ENCODE measurements around the gene GALNT7. TPM values are rescaled to one million over a fixed set of nuclear protein-coding genes. Genes with fewer than 3 reads are reported as not detected.

GALNT7 gene
- total and polyA plus RNA-seq, 10 of the 15 experiments (the other 5 are each of a cell fraction or from before 2014, with no cell fraction given): 14.2 to 33.2 (median 28.9) TPM

DNA sequence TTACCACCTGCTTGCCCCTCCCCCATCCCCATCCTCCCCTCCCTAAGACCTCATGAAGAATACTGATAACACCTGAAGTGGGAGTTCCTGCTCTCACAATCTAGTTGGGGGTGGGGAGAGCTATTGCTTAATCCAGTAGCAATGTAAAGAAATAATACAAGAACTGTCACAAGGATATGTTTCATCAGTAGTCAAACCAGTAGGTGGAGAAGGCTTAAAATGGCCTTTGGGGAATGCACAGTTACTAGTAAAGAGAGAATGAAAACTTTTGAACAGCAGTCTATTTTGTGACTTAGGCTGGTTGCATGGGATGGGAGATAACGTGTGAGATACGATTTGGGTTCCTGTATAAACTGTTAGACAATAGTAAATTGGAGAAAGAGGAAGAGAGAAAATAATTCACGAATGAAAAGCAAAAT lies 6.0 kb downstream of the GALNT7 start:
- Histone ChIP-seq H3K27me3 (replicated peaks in 1 of 2; ENCODE audit: control insufficient read depth in 2 of 2, insufficient read depth in 2 of 2, low read length in 1 of 2) (no peaks in the 10 kb centered on the region), H3K79me2 (ENCODE audit: control insufficient read depth, insufficient read depth, low read length) (peaks cover 84% of the 10 kb centered on the region), H3K36me3 (ENCODE audit: control insufficient read depth in 2 of 2, insufficient read depth in 2 of 2, low read length in 1 of 2) (no peaks in the 10 kb centered on the region), H3K9me3 (replicated peaks; ENCODE audit: control insufficient read depth, insufficient read depth, low read length) (no peaks in the 10 kb centered on the region), H3K4me2 (ENCODE audit: control insufficient read depth, insufficient read depth) (no peak overlapping the region), H2AFZ (ENCODE audit: control insufficient read depth, low read depth, low read length) (no peak overlapping the region), H3K4me3 (no peak overlapping the region), H4K20me1 (ENCODE audit: control insufficient read depth, insufficient read depth) (no peaks in the 10 kb centered on the region), H3K9ac (ENCODE audit: control insufficient read depth, insufficient read depth, low read length) (no peak overlapping the region), H3K27ac (ENCODE audit: control insufficient read depth, insufficient read depth) (no peak overlapping the region), H3K4me1 (ENCODE audit: control insufficient read depth, insufficient read depth, low read length) (peaks cover 11% of the 10 kb centered on the region)
- intact Hi-C loops (cut with micrococcal nuclease; ENCODE audit: unreplicated experiment): no loop called here
- 47% methylated on average over 3 of the region's 3 CpGs for WGBS (ENCODE audit: insufficient coverage, insufficient replicate concordance, low lambda C conversion rate, missing lambda C conversion rate)
- TF ChIP-seq, protein P1, sequence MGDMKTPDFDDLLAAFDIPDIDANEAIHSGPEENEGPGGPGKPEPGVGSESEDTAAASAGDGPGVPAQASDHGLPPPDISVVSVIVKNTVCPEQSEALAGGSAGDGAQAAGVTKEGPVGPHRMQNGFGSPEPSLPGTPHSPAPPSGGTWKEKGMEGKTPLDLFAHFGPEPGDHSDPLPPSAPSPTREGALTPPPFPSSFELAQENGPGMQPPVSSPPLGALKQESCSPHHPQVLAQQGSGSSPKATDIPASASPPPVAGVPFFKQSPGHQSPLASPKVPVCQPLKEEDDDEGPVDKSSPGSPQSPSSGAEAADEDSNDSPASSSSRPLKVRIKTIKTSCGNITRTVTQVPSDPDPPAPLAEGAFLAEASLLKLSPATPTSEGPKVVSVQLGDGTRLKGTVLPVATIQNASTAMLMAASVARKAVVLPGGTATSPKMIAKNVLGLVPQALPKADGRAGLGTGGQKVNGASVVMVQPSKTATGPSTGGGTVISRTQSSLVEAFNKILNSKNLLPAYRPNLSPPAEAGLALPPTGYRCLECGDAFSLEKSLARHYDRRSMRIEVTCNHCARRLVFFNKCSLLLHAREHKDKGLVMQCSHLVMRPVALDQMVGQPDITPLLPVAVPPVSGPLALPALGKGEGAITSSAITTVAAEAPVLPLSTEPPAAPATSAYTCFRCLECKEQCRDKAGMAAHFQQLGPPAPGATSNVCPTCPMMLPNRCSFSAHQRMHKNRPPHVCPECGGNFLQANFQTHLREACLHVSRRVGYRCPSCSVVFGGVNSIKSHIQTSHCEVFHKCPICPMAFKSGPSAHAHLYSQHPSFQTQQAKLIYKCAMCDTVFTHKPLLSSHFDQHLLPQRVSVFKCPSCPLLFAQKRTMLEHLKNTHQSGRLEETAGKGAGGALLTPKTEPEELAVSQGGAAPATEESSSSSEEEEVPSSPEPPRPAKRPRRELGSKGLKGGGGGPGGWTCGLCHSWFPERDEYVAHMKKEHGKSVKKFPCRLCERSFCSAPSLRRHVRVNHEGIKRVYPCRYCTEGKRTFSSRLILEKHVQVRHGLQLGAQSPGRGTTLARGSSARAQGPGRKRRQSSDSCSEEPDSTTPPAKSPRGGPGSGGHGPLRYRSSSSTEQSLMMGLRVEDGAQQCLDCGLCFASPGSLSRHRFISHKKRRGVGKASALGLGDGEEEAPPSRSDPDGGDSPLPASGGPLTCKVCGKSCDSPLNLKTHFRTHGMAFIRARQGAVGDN (IDR thresholded peaks at IDR 0.05): no peak
- TF ChIP-seq NFYB (IDR thresholded peaks at IDR 0.05; ENCODE audit: insufficient read depth, low read depth, low read length): no peak
- TF ChIP-seq, protein P2, sequence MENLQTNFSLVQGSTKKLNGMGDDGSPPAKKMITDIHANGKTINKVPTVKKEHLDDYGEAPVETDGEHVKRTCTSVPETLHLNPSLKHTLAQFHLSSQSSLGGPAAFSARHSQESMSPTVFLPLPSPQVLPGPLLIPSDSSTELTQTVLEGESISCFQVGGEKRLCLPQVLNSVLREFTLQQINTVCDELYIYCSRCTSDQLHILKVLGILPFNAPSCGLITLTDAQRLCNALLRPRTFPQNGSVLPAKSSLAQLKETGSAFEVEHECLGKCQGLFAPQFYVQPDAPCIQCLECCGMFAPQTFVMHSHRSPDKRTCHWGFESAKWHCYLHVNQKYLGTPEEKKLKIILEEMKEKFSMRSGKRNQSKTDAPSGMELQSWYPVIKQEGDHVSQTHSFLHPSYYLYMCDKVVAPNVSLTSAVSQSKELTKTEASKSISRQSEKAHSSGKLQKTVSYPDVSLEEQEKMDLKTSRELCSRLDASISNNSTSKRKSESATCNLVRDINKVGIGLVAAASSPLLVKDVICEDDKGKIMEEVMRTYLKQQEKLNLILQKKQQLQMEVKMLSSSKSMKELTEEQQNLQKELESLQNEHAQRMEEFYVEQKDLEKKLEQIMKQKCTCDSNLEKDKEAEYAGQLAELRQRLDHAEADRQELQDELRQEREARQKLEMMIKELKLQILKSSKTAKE (IDR thresholded peaks at IDR 0.05; ENCODE audit: low read depth, poor library complexity, severe bottlenecking): no peak
- no peak for TF ChIP-seq FOS (IDR thresholded peaks at IDR 0.05; ENCODE audit: borderline replicate concordance, extremely low read depth, insufficient read length)
- TF ChIP-seq RAD21 (IDR thresholded peaks at IDR 0.05; ENCODE audit: insufficient read depth, low read depth, low read length): no peak
- TF ChIP-seq CEBPB (IDR thresholded peaks at IDR 0.05; ENCODE audit: borderline replicate concordance in 1 of 2, low read depth in 2 of 2, low read length in 2 of 2): no peak
- TF ChIP-seq, protein P3, sequence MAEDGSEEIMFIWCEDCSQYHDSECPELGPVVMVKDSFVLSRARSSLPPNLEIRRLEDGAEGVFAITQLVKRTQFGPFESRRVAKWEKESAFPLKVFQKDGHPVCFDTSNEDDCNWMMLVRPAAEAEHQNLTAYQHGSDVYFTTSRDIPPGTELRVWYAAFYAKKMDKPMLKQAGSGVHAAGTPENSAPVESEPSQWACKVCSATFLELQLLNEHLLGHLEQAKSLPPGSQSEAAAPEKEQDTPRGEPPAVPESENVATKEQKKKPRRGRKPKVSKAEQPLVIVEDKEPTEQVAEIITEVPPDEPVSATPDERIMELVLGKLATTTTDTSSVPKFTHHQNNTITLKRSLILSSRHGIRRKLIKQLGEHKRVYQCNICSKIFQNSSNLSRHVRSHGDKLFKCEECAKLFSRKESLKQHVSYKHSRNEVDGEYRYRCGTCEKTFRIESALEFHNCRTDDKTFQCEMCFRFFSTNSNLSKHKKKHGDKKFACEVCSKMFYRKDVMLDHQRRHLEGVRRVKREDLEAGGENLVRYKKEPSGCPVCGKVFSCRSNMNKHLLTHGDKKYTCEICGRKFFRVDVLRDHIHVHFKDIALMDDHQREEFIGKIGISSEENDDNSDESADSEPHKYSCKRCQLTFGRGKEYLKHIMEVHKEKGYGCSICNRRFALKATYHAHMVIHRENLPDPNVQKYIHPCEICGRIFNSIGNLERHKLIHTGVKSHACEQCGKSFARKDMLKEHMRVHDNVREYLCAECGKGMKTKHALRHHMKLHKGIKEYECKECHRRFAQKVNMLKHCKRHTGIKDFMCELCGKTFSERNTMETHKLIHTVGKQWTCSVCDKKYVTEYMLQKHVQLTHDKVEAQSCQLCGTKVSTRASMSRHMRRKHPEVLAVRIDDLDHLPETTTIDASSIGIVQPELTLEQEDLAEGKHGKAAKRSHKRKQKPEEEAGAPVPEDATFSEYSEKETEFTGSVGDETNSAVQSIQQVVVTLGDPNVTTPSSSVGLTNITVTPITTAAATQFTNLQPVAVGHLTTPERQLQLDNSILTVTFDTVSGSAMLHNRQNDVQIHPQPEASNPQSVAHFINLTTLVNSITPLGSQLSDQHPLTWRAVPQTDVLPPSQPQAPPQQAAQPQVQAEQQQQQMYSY (CRISPR knock-in tag; IDR thresholded peaks at IDR 0.05): no peak
- TF ChIP-seq CBFB (IDR thresholded peaks at IDR 0.05; ENCODE audit: low read depth): no peak
- DNase-seq (ENCODE audit: low read depth, low spot score) (no peak), FAIRE-seq (no peak), ATAC-seq (no peak)
- ChIA-PET SMC1A (ENCODE audit: uncharacterized antibody, unreplicated experiment) (interaction anchor here (1.0 to 2.3 kb wide), 5 partner anchors 19 to 127 kb away, joined by 3 to 7 read pairs (median 4); no protein-coding TSS in a partner anchor), CTCF (interaction anchor here (0.9 to 2.6 kb wide), 7 partner anchors 10 to 161 kb away, joined by 3 to 19 read pairs (median 4); no protein-coding TSS in a partner anchor), POLR2A (interaction anchor here (0.9 kb wide), 1 partner anchor 8 kb away, joined by 3 read pairs; no protein-coding TSS in a partner anchor), RAD21 (ENCODE audit: unreplicated experiment) (interaction anchor here (0.7 to 2.3 kb wide), 6 partner anchors 72 to 193 kb away, joined by 3 to 8 read pairs (median 4); no protein-coding TSS in a partner anchor)
- no TSS peak for BruUV-seq (replicated peaks)
- in situ Hi-C loops (cut with MboI): no loop called here

Measured in GM12878 (cell line).